Activated CD4-positive, alpha-beta T cell treated with anti-CD3 and anti-CD28 coated beads for 36 hours (primary cell): ENCODE measurements around the gene NACC1. TPM values are rescaled to one million over a fixed set of nuclear protein-coding genes. Genes with fewer than 3 reads are reported as not detected.

Experiments used
- ATAC-seq: fragments of 200-7000 bp; cut with Tn5 transposase; one replicate; pipeline ENCODE4 v1.10.0; 2021; ENCODE audit warnings: mild to moderate bottlenecking, moderate library complexity
- CTCF ChIA-PET: fragments of 350-600 bp; sonication (Branson Sonifier 250); formaldehyde crosslinking; loops from one replicate; lab custom pipeline; 2021; ENCODE audit warnings: antibody characterized with exemption; lab: Charles Lee
- POLR2A ChIA-PET: fragments of 350-600 bp; sonication (Branson Sonifier 250); formaldehyde crosslinking; loops from one replicate; lab custom pipeline; 2021; ENCODE audit warnings: antibody characterized with exemption, inconsistent platforms; lab: Charles Lee
- DNase-seq: peaks from one replicate; pipeline ENCODE4 v3.0.0-alpha.2; 2020
- H3K27ac Mint-ChIP-seq: one replicate; pipeline ENCODE4 v1.8.0; 2021; ENCODE audit warnings: mixed read lengths
- H3K27me3 Mint-ChIP-seq: one replicate; pipeline ENCODE4 v1.8.0; 2021; ENCODE audit warnings: mixed read lengths
- H3K36me3 Mint-ChIP-seq: one replicate; pipeline ENCODE4 v1.8.0; 2021; ENCODE audit warnings: low read depth, mixed read lengths
- H3K4me1 Mint-ChIP-seq: one replicate; pipeline ENCODE4 v1.8.0; 2021; ENCODE audit warnings: mixed read lengths
- H3K4me3 Mint-ChIP-seq: one replicate; pipeline ENCODE4 v1.8.0; 2021; ENCODE audit warnings: mild to moderate bottlenecking, moderate library complexity, mixed read lengths
- H3K9me3 Mint-ChIP-seq: one replicate; pipeline ENCODE4 v1.8.0; 2021; ENCODE audit warnings: low read depth, mixed read lengths
- intact Hi-C, 2 experiments: fragments of 100-400 bp; cut with DNase I in 1 of 2; cut with micrococcal nuclease in 1 of 2; formaldehyde crosslinking; loops; one replicate each; pipeline versions ENCODE4 v1.14.2 to v1.15.1; 2022 to 2024; cut with DNase I, micrococcal nuclease
- total RNA-seq, 2 experiments: library from RNA; stranded (reverse); gene quantifications; one replicate each; pipeline ENCODE4 v1.2.3, GENCODE V29; 2021

The NACC1 gene
- total RNA-seq, 2 experiments from 2014 or later, result 77.5 to 84.5 TPM

DNA sequence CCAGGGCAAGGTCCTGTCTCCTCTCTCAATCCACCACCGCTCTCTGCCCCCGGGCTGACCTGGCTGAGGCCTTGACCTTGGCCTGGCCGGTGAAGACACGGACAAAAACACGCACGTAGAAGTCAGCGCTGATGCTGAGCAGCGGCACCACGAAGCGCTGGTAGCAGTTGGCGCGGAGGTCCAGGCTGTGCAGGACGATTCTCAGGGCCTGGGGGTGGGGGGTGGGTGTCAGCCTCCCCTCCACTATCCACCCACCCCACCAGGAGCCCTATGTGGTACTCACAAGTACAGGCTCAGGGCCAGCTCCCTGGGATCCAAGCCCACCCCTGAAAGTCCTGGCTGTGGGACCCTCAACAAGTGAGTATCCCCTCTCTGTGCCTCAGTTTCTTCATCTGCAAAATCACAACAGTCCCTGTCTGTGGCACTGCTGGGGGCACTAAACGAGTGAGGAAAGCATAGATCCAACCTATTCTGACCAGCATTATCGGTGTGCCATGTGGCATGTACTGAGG, 7.9 kb upstream of the NACC1 start:
- peaks cover 6% of the 10 kb centered on the region for H3K4me1 Mint-ChIP-seq
- H3K36me3 Mint-ChIP-seq, result peaks cover 26% of the 10 kb centered on the region
- H3K27me3 Mint-ChIP-seq, result no peaks in the 10 kb centered on the region
- intact Hi-C loops, result no loop called here
- no peak overlapping the region for H3K4me3 Mint-ChIP-seq
- ChIA-PET POLR2A (no interaction called here), CTCF (no interaction called here)
- DNase-seq (no peak), ATAC-seq (no peak)
- H3K27ac Mint-ChIP-seq, result no peak overlapping the region
- H3K9me3 Mint-ChIP-seq, result no peaks in the 10 kb centered on the region

DNA sequence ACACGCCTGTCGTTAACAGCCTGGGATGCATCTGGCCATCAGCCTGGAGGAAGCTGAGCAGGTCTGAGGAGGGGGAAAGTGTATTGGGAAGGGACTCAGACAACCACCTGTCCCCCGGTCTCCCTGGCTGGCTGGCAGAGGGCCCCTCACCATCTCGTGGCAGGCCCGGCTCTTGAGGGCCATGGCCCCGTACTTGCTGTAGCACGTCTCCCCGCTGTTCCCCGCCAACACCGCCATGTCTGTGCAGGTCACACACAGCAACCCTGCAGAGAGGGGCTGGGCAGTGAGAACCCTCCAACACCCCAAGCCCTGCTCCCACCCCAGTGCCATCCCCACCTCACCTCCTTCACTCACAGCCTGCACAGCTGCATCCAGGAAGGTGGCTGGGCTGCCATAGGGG, 5.5 kb upstream of the NACC1 start:
- Mint-ChIP-seq H3K36me3 (peaks cover 26% of the 10 kb centered on the region), H3K27me3 (no peaks in the 10 kb centered on the region), H3K9me3 (no peaks in the 10 kb centered on the region), H3K27ac (no peak overlapping the region), H3K4me1 (peaks cover 12% of the 10 kb centered on the region), H3K4me3 (no peak overlapping the region)
- intact Hi-C loops, result no loop called here
- ChIA-PET CTCF (interaction anchor here (2.6 kb wide), 1 partner anchor 147 kb away, joined by 8 read pairs; no protein-coding TSS in a partner anchor), POLR2A (no interaction called here)
- DNase-seq, result no peak
- ATAC-seq, result no peak

DNA sequence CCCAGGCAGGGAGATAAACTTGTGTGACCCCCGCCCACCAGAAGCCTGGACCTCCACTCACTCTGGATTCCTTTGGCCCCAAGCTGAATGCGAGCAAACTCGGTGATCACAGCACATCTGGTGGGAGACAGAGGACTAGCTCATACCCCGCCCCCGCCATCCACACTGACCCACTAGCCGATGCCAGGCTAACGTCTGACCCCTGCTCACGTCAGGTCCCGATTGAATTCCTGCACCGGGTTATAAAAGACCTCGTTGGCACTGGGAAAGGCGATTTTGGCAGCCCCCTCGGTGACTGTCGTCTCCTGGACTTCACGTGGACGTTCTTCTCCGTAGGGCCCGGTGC, 2.2 kb upstream of the NACC1 start:
- no peaks in the 10 kb centered on the region for H3K27me3 Mint-ChIP-seq
- H3K4me3 Mint-ChIP-seq, result peak overlapping the region; percentile 87
- ChIA-PET CTCF (interaction anchor here (0.9 to 3.0 kb wide), 2 partner anchors 11 to 151 kb away, joined by 3 to 18 read pairs; no protein-coding TSS in a partner anchor), POLR2A (no interaction called here)
- H3K36me3 Mint-ChIP-seq, result peaks cover 22% of the 10 kb centered on the region
- peaks cover 30% of the 10 kb centered on the region for H3K4me1 Mint-ChIP-seq
- peak overlapping the region; percentile 95 for H3K27ac Mint-ChIP-seq
- H3K9me3 Mint-ChIP-seq, result no peaks in the 10 kb centered on the region
- ATAC-seq (no peak), DNase-seq (no peak)
- intact Hi-C loops, result loop anchor here (1.0 to 5.0 kb wide), 6 partner anchors 12 to 504 kb away; partner anchors contain the start of genes JUNB (in 1 of the 2), ZNF490 (in 1 of the 2) and ZNF791 (in 1 of the 2)

- intact Hi-C loops, result loop anchor here (1.0 to 5.0 kb wide), 7 partner anchors 12 to 504 kb away; partner anchors contain the start of genes IER2 (in 1 of the 2), JUNB (in 1 of the 2), STX10 (in 1 of the 2) and ZNF490 (in 1 of the 2)
- peak within 1 kb of the TSS; percentile 87 for H3K4me3 Mint-ChIP-seq
- POLR2A ChIA-PET, result no interaction called here
- H3K27ac Mint-ChIP-seq, result peak within 1 kb of the TSS; percentile 95
- DNase-seq (peak; percentile 96), ATAC-seq (peak; percentile 55)
- no peaks in the 10 kb centered on the region for H3K9me3 Mint-ChIP-seq
- CTCF ChIA-PET, result interaction anchor here (0.9 to 3.0 kb wide), 2 partner anchors 12 to 151 kb away, joined by 3 to 18 read pairs; no protein-coding TSS in a partner anchor
- H3K27me3 Mint-ChIP-seq, result no peaks in the 10 kb centered on the region
- H3K36me3 Mint-ChIP-seq, result peaks cover 23% of the 10 kb centered on the region
- peaks cover 36% of the 10 kb centered on the region for H3K4me1 Mint-ChIP-seq
Observed at GRCh38 chr19:13116282-13117175, 1.5 kb upstream of the NACC1 start, which contains the start of gene TRMT1. TSS of gene TRMT1 (minus strand) at chr19:13116740. CDS start at chr19:13116399, 341 bp downstream.

DNA sequence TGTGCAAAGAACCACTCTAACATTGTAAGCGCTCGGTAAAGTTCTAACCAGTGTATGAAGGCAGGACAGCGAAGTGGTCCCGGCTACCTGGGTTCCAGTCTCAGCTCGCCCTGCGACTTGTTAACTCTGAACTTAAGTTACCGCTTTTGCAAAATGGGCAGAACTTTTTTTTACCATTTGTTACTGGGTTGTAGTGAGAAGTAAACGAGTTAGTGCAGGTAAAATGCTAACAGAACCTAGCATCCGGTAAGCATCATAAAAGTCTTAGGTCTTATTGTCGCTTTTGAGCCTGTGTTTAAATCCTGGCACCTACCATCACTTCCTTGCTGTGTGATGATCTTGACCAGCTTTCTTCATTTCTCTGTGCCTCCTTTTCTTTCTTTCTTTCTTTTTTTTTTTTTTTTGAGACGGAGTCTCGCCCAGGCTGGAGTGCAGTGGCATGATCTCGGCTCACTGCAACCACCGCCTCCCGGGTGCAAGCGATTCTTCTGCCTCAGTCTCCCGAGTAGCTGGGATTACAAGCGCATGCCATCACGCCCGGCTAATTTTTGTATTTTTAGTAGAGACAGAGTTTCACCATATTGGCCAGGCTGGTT, 790 bp upstream of the NACC1 start:
- Mint-ChIP-seq H3K4me1 (peaks cover 43% of the 10 kb centered on the region), H3K27me3 (no peaks in the 10 kb centered on the region), H3K9me3 (no peaks in the 10 kb centered on the region), H3K27ac (peak overlapping the region; percentile 95), H3K36me3 (peaks cover 21% of the 10 kb centered on the region), H3K4me3 (peak overlapping the region; percentile 87)
- intact Hi-C loops, result loop anchor here (1.0 to 5.0 kb wide), 5 partner anchors 16 to 505 kb away; partner anchors contain the start of genes IER2 (in 1 of the 2), JUNB (in 1 of the 2), STX10 (in 1 of the 2) and ZNF490 (in 1 of the 2)
- ChIA-PET POLR2A (interaction anchor here (1.0 to 1.9 kb wide), 2 partner anchors 33 to 35 kb away, joined by 3 to 18 read pairs; partner anchors contain the start of genes IER2 and STX10), CTCF (interaction anchor here (0.9 to 2.6 kb wide), 6 partner anchors 13 to 152 kb away, joined by 4 to 10 read pairs (median 6); no protein-coding TSS in a partner anchor)
- peak; percentile 6 for ATAC-seq
- no peak for DNase-seq

DNA sequence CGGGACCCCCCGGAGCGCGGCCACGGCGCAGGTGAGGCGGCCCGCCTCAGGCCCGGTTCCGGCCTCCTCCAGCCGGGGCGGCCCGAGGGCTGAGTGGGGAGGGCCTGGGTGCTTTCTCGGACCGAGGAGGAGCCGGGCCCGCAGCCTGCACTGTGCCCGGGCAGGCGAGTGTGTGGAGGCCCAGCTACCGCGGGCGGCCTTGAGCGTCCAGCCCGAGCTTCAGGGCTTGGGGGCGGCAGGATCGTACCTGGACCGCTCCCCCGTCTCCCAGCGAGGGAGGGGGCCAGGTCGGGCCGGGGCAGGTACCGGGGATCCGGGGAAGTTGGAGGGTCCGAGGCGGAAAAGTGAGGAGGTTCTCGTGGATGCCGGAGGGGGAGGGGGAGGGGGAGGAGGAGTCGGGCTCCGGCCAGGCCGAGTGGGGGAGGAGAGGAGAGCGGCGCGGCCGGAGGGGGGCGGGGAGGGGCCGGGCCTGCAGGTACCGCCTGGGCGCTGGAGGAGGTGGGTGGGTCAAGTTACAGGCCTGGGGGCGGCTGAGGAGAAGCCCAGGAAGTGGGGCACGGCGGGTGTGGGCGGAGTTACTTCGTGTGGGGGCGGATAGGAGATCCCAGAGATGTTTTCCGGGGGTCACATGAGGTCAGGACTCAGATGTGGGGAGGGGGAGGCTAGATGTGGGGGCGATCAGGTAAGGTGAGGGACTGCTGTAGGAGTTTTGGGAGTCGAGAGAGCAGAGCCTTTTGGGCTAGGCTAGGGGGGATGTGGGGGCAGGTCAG, 545 bp downstream of the NACC1 start:
- DNase-seq (peak; percentile 68), ATAC-seq (peak; percentile 1)
- Mint-ChIP-seq H3K27me3 (no peaks in the 10 kb centered on the region), H3K4me1 (peaks cover 49% of the 10 kb centered on the region), H3K4me3 (peak overlapping the region; percentile 80), H3K27ac (peak overlapping the region; percentile 73), H3K9me3 (no peaks in the 10 kb centered on the region), H3K36me3 (peaks cover 21% of the 10 kb centered on the region)
- CTCF ChIA-PET, result interaction anchor here (0.6 to 2.6 kb wide), 9 partner anchors 8 to 239 kb away, joined by 3 to 10 read pairs (median 5); partner anchors contain the start of genes IER2 and STX10
- POLR2A ChIA-PET, result interaction anchor here (1.0 to 1.9 kb wide), 2 partner anchors 34 to 36 kb away, joined by 4 to 18 read pairs; no protein-coding TSS in a partner anchor
- intact Hi-C loops, result loop anchor here (1.0 to 5.0 kb wide), 8 partner anchors 14 to 506 kb away; partner anchors contain the start of genes DHPS (in 1 of the 2), JUNB (in 1 of the 2), TRIR (in 1 of the 2) and ZNF490 (in 1 of the 2)

DNA sequence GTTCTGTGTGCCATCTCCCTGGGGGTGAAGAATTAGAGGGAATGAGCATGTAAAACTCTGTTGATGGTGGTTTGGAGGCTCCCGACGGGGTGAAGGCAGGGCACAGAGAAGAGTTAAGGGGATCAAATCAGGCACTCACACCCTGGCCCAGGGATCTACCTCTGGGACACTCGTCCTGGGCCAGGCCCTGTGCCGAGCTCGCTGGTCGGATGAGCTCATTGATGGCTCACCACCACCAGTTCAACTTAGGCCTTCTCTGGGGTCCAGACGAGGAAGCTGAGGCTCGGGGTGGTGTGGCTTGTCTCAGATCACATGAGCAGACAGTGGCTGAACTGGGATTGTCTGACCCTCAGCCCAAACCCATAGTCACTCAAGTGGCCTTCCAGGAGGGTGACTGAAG, 1.6 kb downstream of the NACC1 start:
- peak overlapping the region; percentile 73 for H3K27ac Mint-ChIP-seq
- H3K9me3 Mint-ChIP-seq, result no peaks in the 10 kb centered on the region
- H3K27me3 Mint-ChIP-seq, result no peaks in the 10 kb centered on the region
- DNase-seq (no peak), ATAC-seq (no peak)
- peak overlapping the region; percentile 80 for H3K4me3 Mint-ChIP-seq
- ChIA-PET CTCF (interaction anchor here (0.6 to 2.6 kb wide), 2 partner anchors 154 to 231 kb away, joined by 3 to 10 read pairs; no protein-coding TSS in a partner anchor), POLR2A (interaction anchor here (0.7 to 1.0 kb wide), 3 partner anchors 13 to 732 kb away, joined by 4 to 6 read pairs (median 4); no protein-coding TSS in a partner anchor)
- intact Hi-C loops, result loop anchor here (5.0 kb wide), 3 partner anchors 143 to 507 kb away; partner anchors contain the start of genes JUNB (in 1 of the 2), ZNF490 (in 1 of the 2) and ZNF791 (in 1 of the 2)
- peaks cover 49% of the 10 kb centered on the region for H3K4me1 Mint-ChIP-seq
- peaks cover 23% of the 10 kb centered on the region for H3K36me3 Mint-ChIP-seq

DNA sequence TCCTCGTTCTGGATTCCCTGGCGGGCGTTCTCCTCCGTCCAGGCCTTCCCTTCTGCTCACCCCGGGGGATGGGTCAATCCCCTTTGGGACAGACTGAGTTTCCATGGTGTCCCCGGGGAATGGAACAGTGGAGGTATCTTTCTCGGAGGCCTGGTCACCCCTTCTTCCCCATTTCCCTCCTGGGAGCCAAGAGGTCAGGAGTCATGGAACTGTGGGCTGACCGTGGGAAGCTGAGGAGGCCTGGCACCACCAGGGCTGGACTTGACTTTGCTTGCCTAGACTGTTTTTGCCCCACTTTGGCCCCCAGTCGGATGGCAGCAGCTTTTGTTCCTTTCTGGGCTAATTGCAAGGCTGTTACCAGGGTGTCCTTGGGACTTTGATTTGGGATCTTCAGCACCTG, 2.0 kb downstream of the NACC1 start:
- Mint-ChIP-seq H3K4me3 (peak overlapping the region; percentile 80), H3K27ac (no peak overlapping the region), H3K9me3 (no peaks in the 10 kb centered on the region), H3K4me1 (peaks cover 46% of the 10 kb centered on the region), H3K36me3 (peaks cover 19% of the 10 kb centered on the region), H3K27me3 (no peaks in the 10 kb centered on the region)
- ATAC-seq (no peak), DNase-seq (no peak)
- ChIA-PET POLR2A (interaction anchor here (0.7 to 1.0 kb wide), 3 partner anchors 12 to 732 kb away, joined by 4 to 6 read pairs (median 4); no protein-coding TSS in a partner anchor), CTCF (interaction anchor here (0.6 to 2.6 kb wide), 3 partner anchors 12 to 155 kb away, joined by 4 to 10 read pairs (median 5); no protein-coding TSS in a partner anchor)
- intact Hi-C loops, result no loop called here

DNA sequence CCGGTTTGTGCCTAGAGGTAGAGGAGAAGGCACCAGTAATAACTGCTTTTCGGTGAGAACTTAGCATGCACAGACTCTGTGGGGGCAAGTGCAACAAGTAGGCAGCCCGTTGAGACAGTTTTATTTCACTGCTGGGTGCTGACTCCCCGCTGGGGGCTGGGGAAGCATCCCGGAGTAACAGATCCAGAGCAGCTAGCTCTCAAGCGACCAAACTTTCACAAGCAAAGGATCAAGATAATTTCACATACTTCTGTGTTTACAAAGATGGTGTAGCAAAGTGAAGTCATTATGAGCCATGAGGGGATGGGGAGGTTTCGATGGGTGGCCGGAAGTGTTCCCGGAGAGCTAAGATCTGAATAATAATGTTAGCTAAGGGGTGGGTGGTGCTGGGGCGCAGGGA, 2.8 kb downstream of the NACC1 start:
- peak overlapping the region; percentile 35 for H3K4me3 Mint-ChIP-seq
- no peak for DNase-seq
- ChIA-PET POLR2A (no interaction called here), CTCF (interaction anchor here (1.0 kb wide), 1 partner anchor 11 kb away, joined by 5 read pairs; no protein-coding TSS in a partner anchor)
- no peak for ATAC-seq
- H3K36me3 Mint-ChIP-seq, result peaks cover 15% of the 10 kb centered on the region
- peaks cover 38% of the 10 kb centered on the region for H3K4me1 Mint-ChIP-seq
- H3K27me3 Mint-ChIP-seq, result no peaks in the 10 kb centered on the region
- intact Hi-C loops, result no loop called here
- peak overlapping the region; percentile 23 for H3K27ac Mint-ChIP-seq
- no peaks in the 10 kb centered on the region for H3K9me3 Mint-ChIP-seq
